ENCODE data around the gene PFDN2. TPM values are rescaled to one million over a fixed set of nuclear protein-coding genes. Genes with fewer than 3 reads are reported as not detected.

The PFDN2 gene
- total and polyA plus RNA-seq, 2 of the 8 experiments (the other 6 are each of a cell fraction or from before 2014, with no cell fraction given): 66.2 to 71.2 TPM

DNA sequence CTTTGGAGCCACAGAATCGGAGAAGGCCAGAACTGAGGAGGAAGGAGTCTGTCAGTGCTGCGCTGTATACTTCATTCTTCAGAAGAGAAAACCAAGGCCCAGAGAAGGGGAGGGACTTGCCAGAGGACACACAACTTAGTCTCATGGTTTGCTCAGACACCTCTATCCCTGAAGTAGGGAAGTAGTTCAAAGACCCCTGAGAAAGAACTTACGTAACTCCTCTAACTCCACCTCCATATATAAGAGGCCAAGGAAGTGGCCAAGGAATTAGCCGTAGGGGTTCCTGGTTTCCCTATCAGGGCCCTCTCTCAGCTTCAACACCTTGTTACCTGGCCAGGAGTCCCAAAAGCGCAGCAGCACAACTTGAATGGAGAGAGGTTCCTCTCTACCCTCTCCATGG, 27.9 kb downstream of the PFDN2 start:
- H3K4me2 ChIP-seq (ENCODE audit: insufficient read depth in 1 of 2, low read depth in 2 of 2, low read length in 2 of 2): no peak overlapping the region
- H2BK12ac ChIP-seq (ENCODE audit: low read depth, low read length): no peak overlapping the region
- DNase-seq (ENCODE audit: low read depth in 1 of 2, low spot score in 2 of 2): no peak
- POLR2A ChIA-PET (ENCODE audit: partially characterized antibody): interaction anchor here (1.6 kb wide), 1 partner anchor 43 kb away, joined by 5 read pairs; the partner anchor contains the start of gene DEDD
- 90% methylated on average over 5 of the region's 5 CpGs; no CpG with 5 or more reads in 1 of the 2 experiments for WGBS, 2 experiments (ENCODE audit: extremely low coverage in 1 of 2, insufficient coverage in 1 of 2, insufficient read length in 1 of 2, insufficient replicate concordance in 2 of 2, low coverage in 1 of 2, low lambda C conversion rate in 2 of 2, missing lambda C conversion rate in 1 of 2)
- peaks cover 0 to 6% (median 0%) of the 10 kb centered on the region in 4 experiments; a peak in 3 of 7 replicates for H3K4me1 ChIP-seq (replicated peaks in 1 of 4; ENCODE audit: control insufficient read depth in 3 of 4, insufficient read depth in 4 of 4, low read length in 3 of 4)
- no peaks in the 10 kb centered on the region for H4K20me1 ChIP-seq (replicated peaks in 1 of 2; ENCODE audit: control insufficient read depth in 1 of 2, insufficient read depth in 2 of 2, low read length in 2 of 2)
- H3K79me1 ChIP-seq (ENCODE audit: low read depth, low read length): no peaks in the 10 kb centered on the region
- no peak for FAIRE-seq
- no peak overlapping the region for H3K4me3 ChIP-seq (ENCODE audit: extremely low read depth in 1 of 4, insufficient read depth in 2 of 4, low read depth in 3 of 4, low read length in 4 of 4)
- H3K9me3 ChIP-seq (ENCODE audit: insufficient read depth in 2 of 2, low read depth in 1 of 2, low read length in 1 of 2): no peaks in the 10 kb centered on the region
- H2BK15ac ChIP-seq (ENCODE audit: low read length): 0 out of 2 replicates have a peak overlapping the region, but pooled peaks have one; percentile 31
- no peak overlapping the region for H3K27ac ChIP-seq (ENCODE audit: low read depth, low read length)
- no peak overlapping the region for H4K8ac ChIP-seq (ENCODE audit: extremely low read depth, insufficient read depth, low read length)
- no peak overlapping the region for H2AFZ ChIP-seq (ENCODE audit: low read length)
- H2BK20ac ChIP-seq (ENCODE audit: low read length): no peak overlapping the region
- CTCF ChIA-PET (ENCODE audit: partially characterized antibody): interaction anchor here (1.2 to 11.9 kb wide), 4 partner anchors 8 to 49 kb away, joined by 3 to 156 read pairs (median 49); partner anchors contain the start of genes ARHGAP30 and KLHDC9
- no peak overlapping the region for H3K18ac ChIP-seq (ENCODE audit: extremely low read depth, low read length)
- H3K14ac ChIP-seq (ENCODE audit: insufficient read length): no peak overlapping the region
- no peaks in the 10 kb centered on the region for H3K79me2 ChIP-seq (ENCODE audit: control insufficient read depth in 1 of 2, insufficient read depth in 2 of 2, low read length in 2 of 2)
- H3K56ac ChIP-seq (replicated peaks; ENCODE audit: insufficient read length, low read depth, low read length): no peak overlapping the region
- no peak overlapping the region for H3K9ac ChIP-seq (replicated peaks in 1 of 4; ENCODE audit: extremely low read depth in 1 of 4, low read depth in 3 of 4, low read length in 3 of 4)
- no peak overlapping the region for H2AK5ac ChIP-seq (ENCODE audit: low read depth, low read length)
- no peaks in the 10 kb centered on the region for H3K27me3 ChIP-seq (replicated peaks in 1 of 4; ENCODE audit: control insufficient read depth in 3 of 4, extremely low read depth in 1 of 4, insufficient read depth in 3 of 4, low read length in 3 of 4)
- no peak overlapping the region for H2BK5ac ChIP-seq (ENCODE audit: low read depth, low read length)
- no peak overlapping the region for H3K23ac ChIP-seq (ENCODE audit: insufficient read length)
- peaks cover 2% of the 10 kb centered on the region; the same call in 1 of the 2 replicates for H3K23me2 ChIP-seq (ENCODE audit: low read depth, low read length)
- H2BK120ac ChIP-seq (replicated peaks; ENCODE audit: low read depth, low read length): no peak overlapping the region
- H4K91ac ChIP-seq (replicated peaks; ENCODE audit: insufficient read length, low read length): no peak overlapping the region
- H3K36me3 ChIP-seq (ENCODE audit: control insufficient read depth in 2 of 4, insufficient read depth in 4 of 4, low read length in 3 of 4): no peaks in the 10 kb centered on the region
- H4K5ac ChIP-seq (ENCODE audit: insufficient read length, low read depth, low read length): no peak overlapping the region
- no peak overlapping the region for H3K4ac ChIP-seq (replicated peaks; ENCODE audit: insufficient read length, low read depth, low read length)

Measured in H1 (cell line).